GM12873 (cell line): ENCODE measurements around the gene MROH2A.
A peak's percentile ranks its signal among the peaks of the same experiment; 100 is the strongest.

Experiments used
- CTCF ChIP-seq: IDR thresholded peaks from 2 replicates; pipeline ENCODE4 v1.5.1; 2012; ENCODE audit warnings: low read depth, mild to moderate bottlenecking, moderate library complexity, low read length, control low read depth; ENCODE audit not compliant: insufficient read depth; ENCODE audit errors: missing control alignments

The MROH2A gene

GRCh38 chr2:233800208-233800607 is 22.1 kb downstream of the MROH2A start:
- TF ChIP-seq CTCF = peak; percentile 9

- TF ChIP-seq CTCF = no peak
Measured at GRCh38 chr2:233801357-233802131, 23.4 kb downstream of the MROH2A start.

GRCh38 chr2:233802132-233802815 is 24.1 kb downstream of the MROH2A start:
- TF ChIP-seq CTCF = no peak

GRCh38 chr2:233803292-233803911 is 25.3 kb downstream of the MROH2A start:
- no peak for TF ChIP-seq CTCF

GRCh38 chr2:233803994-233804393 is 25.9 kb downstream of the MROH2A start:
- TF ChIP-seq CTCF = no peak

- TF ChIP-seq CTCF = no peak
Measured at GRCh38 chr2:233807215-233807865, 29.2 kb downstream of the MROH2A start.
